ENCODE measurements around the gene EYA2.

The EYA2 gene

DNA sequence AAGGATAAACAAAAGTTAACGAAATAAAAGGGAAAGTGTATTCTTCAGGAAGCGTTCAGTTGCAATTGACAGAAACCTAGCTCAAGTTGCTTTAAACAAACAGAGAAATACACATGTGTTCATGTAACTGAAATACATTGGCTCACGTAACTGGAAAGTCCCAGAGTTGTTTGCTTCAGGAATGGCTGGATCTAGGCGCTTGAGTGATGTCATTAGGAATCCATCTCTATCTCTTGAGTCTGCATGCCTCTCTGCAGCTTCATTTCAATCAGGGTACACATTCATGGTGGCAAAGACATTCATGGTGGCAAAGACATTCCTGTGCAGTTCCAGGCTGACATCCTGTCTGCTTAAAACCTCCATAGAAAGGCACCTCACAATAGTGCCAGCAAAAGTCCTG is 45.4 kb upstream of the EYA2 start:
- no peak for ATAC-seq
- TF ChIP-seq CSRNP3 (CRISPR knock-in tag; IDR thresholded peaks at IDR 0.05) (no peak), ZC3H10 (CRISPR knock-in tag; IDR thresholded peaks at IDR 0.05) (no peak), OSR1 (CRISPR knock-in tag; IDR thresholded peaks at IDR 0.05) (no peak)

DNA sequence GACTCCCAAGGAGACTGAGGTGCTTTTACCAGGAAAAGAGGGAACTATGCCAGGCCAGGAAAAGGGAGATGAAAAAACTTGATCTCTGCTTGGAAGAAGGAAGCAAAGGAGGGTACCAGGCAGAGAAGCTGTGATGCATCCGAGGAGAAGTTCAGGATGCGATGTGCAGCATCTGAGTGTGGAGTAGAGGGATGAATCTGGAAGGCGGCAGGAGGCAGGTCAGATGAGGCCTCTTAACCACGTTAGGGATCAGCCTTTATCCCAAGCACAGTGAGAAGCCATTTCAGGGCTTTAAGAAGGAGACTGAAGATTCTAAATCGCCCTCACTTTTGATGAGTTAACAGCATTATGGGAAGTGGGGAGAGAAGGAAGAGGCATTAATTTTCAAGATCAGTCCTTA is 44.9 kb upstream of the EYA2 start:
- no peak for TF ChIP-seq TOX (CRISPR knock-in tag; IDR thresholded peaks at IDR 0.05; ENCODE audit: borderline replicate concordance)
- TF ChIP-seq PPARA (CRISPR knock-in tag; IDR thresholded peaks at IDR 0.05; ENCODE audit: borderline replicate concordance), result no peak
- no peak for TF ChIP-seq TCF4 (CRISPR knock-in tag; IDR thresholded peaks at IDR 0.05; ENCODE audit: borderline replicate concordance)
- TF ChIP-seq OSR1 (CRISPR knock-in tag; IDR thresholded peaks at IDR 0.05), result no peak
- TF ChIP-seq ISL1 (CRISPR knock-in tag; IDR thresholded peaks at IDR 0.05), result no peak
- TF ChIP-seq, protein P1, sequence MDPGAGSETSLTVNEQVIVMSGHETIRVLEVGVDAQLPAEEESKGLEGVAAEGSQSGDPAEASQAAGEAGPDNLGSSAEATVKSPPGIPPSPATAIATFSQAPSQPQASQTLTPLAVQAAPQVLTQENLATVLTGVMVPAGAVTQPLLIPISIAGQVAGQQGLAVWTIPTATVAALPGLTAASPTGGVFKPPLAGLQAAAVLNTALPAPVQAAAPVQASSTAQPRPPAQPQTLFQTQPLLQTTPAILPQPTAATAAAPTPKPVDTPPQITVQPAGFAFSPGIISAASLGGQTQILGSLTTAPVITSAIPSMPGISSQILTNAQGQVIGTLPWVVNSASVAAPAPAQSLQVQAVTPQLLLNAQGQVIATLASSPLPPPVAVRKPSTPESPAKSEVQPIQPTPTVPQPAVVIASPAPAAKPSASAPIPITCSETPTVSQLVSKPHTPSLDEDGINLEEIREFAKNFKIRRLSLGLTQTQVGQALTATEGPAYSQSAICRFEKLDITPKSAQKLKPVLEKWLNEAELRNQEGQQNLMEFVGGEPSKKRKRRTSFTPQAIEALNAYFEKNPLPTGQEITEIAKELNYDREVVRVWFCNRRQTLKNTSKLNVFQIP (CRISPR knock-in tag; IDR thresholded peaks at IDR 0.05; ENCODE audit: borderline replicate concordance, low read depth), result no peak
- TF ChIP-seq ZNF8 (CRISPR knock-in tag; IDR thresholded peaks at IDR 0.05), result no peak
- no peak for TF ChIP-seq SNAI2 (CRISPR knock-in tag; IDR thresholded peaks at IDR 0.05)
- no peak for TF ChIP-seq ZNF565 (CRISPR knock-in tag; conservative IDR thresholded peaks at IDR 0.05; ENCODE audit: low read depth)
- no peak for TF ChIP-seq CREB5 (CRISPR knock-in tag; IDR thresholded peaks at IDR 0.05; ENCODE audit: low read depth)
- no peak for TF ChIP-seq CSDC2 (CRISPR knock-in tag; IDR thresholded peaks at IDR 0.05)
- no peak for TF ChIP-seq ZFP30 (CRISPR knock-in tag; IDR thresholded peaks at IDR 0.05)
- TF ChIP-seq, protein P2, sequence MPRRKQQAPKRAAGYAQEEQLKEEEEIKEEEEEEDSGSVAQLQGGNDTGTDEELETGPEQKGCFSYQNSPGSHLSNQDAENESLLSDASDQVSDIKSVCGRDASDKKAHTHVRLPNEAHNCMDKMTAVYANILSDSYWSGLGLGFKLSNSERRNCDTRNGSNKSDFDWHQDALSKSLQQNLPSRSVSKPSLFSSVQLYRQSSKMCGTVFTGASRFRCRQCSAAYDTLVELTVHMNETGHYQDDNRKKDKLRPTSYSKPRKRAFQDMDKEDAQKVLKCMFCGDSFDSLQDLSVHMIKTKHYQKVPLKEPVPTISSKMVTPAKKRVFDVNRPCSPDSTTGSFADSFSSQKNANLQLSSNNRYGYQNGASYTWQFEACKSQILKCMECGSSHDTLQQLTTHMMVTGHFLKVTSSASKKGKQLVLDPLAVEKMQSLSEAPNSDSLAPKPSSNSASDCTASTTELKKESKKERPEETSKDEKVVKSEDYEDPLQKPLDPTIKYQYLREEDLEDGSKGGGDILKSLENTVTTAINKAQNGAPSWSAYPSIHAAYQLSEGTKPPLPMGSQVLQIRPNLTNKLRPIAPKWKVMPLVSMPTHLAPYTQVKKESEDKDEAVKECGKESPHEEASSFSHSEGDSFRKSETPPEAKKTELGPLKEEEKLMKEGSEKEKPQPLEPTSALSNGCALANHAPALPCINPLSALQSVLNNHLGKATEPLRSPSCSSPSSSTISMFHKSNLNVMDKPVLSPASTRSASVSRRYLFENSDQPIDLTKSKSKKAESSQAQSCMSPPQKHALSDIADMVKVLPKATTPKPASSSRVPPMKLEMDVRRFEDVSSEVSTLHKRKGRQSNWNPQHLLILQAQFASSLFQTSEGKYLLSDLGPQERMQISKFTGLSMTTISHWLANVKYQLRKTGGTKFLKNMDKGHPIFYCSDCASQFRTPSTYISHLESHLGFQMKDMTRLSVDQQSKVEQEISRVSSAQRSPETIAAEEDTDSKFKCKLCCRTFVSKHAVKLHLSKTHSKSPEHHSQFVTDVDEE (CRISPR knock-in tag; IDR thresholded peaks at IDR 0.05), result no peak
- ATAC-seq, result no peak

- ATAC-seq, result no peak
- TF ChIP-seq BACH2 (CRISPR knock-in tag; IDR thresholded peaks at IDR 0.05; ENCODE audit: borderline replicate concordance) (no peak), ZFP30 (CRISPR knock-in tag; IDR thresholded peaks at IDR 0.05) (no peak), PPARA (CRISPR knock-in tag; IDR thresholded peaks at IDR 0.05; ENCODE audit: borderline replicate concordance) (no peak), TOX (CRISPR knock-in tag; IDR thresholded peaks at IDR 0.05; ENCODE audit: borderline replicate concordance) (no peak), RARB (CRISPR knock-in tag; IDR thresholded peaks at IDR 0.05) (no peak), GLIS3 (CRISPR knock-in tag; IDR thresholded peaks at IDR 0.05) (no peak), ESRRG (CRISPR knock-in tag; IDR thresholded peaks at IDR 0.05) (no peak), CSDC2 (CRISPR knock-in tag; IDR thresholded peaks at IDR 0.05) (no peak), ZC3H10 (CRISPR knock-in tag; IDR thresholded peaks at IDR 0.05) (no peak), ARNTL (CRISPR knock-in tag; IDR thresholded peaks at IDR 0.05; ENCODE audit: borderline replicate concordance, low read depth) (no peak), ZNF565 (CRISPR knock-in tag; conservative IDR thresholded peaks at IDR 0.05; ENCODE audit: low read depth) (no peak), ZFP3 (CRISPR knock-in tag; IDR thresholded peaks at IDR 0.05) (no peak), ZNF8 (CRISPR knock-in tag; IDR thresholded peaks at IDR 0.05) (no peak), CSRNP3 (CRISPR knock-in tag; IDR thresholded peaks at IDR 0.05) (no peak)
- TF ChIP-seq, protein P3, sequence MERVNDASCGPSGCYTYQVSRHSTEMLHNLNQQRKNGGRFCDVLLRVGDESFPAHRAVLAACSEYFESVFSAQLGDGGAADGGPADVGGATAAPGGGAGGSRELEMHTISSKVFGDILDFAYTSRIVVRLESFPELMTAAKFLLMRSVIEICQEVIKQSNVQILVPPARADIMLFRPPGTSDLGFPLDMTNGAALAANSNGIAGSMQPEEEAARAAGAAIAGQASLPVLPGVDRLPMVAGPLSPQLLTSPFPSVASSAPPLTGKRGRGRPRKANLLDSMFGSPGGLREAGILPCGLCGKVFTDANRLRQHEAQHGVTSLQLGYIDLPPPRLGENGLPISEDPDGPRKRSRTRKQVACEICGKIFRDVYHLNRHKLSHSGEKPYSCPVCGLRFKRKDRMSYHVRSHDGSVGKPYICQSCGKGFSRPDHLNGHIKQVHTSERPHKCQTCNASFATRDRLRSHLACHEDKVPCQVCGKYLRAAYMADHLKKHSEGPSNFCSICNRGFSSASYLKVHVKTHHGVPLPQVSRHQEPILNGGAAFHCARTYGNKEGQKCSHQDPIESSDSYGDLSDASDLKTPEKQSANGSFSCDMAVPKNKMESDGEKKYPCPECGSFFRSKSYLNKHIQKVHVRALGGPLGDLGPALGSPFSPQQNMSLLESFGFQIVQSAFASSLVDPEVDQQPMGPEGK (CRISPR knock-in tag; IDR thresholded peaks at IDR 0.05; ENCODE audit: borderline replicate concordance), result no peak
- TF ChIP-seq, protein P2 (CRISPR knock-in tag; IDR thresholded peaks at IDR 0.05), result no peak
- TF ChIP-seq, protein P1 (CRISPR knock-in tag; IDR thresholded peaks at IDR 0.05; ENCODE audit: borderline replicate concordance, low read depth), result no peak
Measured at GRCh38 chr20:46850416-46850815, 44.2 kb upstream of the EYA2 start.

Data from SK-N-SH treated with all-trans-retinoic acid at 6 μM for 48 hours (cell line).